Brain microvascular endothelial cell (primary cell): Measurements from ENCODE around the gene PLCG1.

Source experiments
- DNase-seq: peaks from one replicate; pipeline ENCODE4 v3.0.0-alpha.2; 2020
- H3K27ac ChIP-seq: fragments of 250-450 bp; sonication (Bioruptor Pico); 2 replicates; pipeline ENCODE4 v1.5.1; 2020; ENCODE audit warnings: mild to moderate bottlenecking, moderate library complexity
- H3K27me3 ChIP-seq: fragments of 250-450 bp; sonication (Bioruptor Pico); replicated peaks from 2 replicates; pipeline ENCODE4 v1.5.1; 2020; ENCODE audit warnings: mild to moderate bottlenecking
- H3K36me3 ChIP-seq: fragments of 250-450 bp; sonication (Bioruptor Pico); replicated peaks from 2 replicates; pipeline ENCODE4 v1.5.1; 2020; ENCODE audit warnings: mild to moderate bottlenecking
- H3K4me3 ChIP-seq: 2 replicates; pipeline ENCODE4 v1.5.1; 2011; ENCODE audit warnings: low read depth, mild to moderate bottlenecking, control low read depth, low read length, moderate library complexity
- CTCF ChIP-seq: IDR thresholded peaks from 2 replicates; pipeline ENCODE4 v1.5.1; 2011; ENCODE audit warnings: low read depth, mild to moderate bottlenecking, moderate library complexity, low read length, control low read depth, inconsistent platforms; ENCODE audit errors: missing control alignments
- in situ Hi-C: cut with HindIII; loops from 2 replicates; pipeline ENCODE4 v1.10.0; 2017; ENCODE audit warnings: low sequenced_read_pairs, low pct_ligation_motif_present

PLCG1 gene

GRCh38 chr20:41222703-41223102 lies 85.4 kb downstream of the PLCG1 start:
- Histone ChIP-seq H3K36me3 (no peaks in the 10 kb centered on the region), H3K27ac (no peak overlapping the region), H3K4me3 (no peak overlapping the region), H3K27me3 (no peaks in the 10 kb centered on the region)
- DNase-seq = no peak
- in situ Hi-C loops = no loop called here
- no peak for TF ChIP-seq CTCF

- DNase-seq = no peak
- TF ChIP-seq CTCF = no peak
- Histone ChIP-seq H3K4me3 (no peak overlapping the region), H3K36me3 (no peaks in the 10 kb centered on the region), H3K27me3 (no peaks in the 10 kb centered on the region), H3K27ac (no peak overlapping the region)
- in situ Hi-C loops = no loop called here
Measured at GRCh38 chr20:41223112-41223511, 85.8 kb downstream of the PLCG1 start.

- in situ Hi-C loops = no loop called here
- no peaks in the 10 kb centered on the region for H3K27me3 ChIP-seq
- no peaks in the 10 kb centered on the region for H3K36me3 ChIP-seq
- DNase-seq = no peak
- H3K27ac ChIP-seq = no peak overlapping the region
- TF ChIP-seq CTCF = no peak
- no peak overlapping the region for H3K4me3 ChIP-seq
Measured at GRCh38 chr20:41224281-41224680, 86.9 kb downstream of the PLCG1 start.

GRCh38 chr20:41225091-41225490 lies 87.7 kb downstream of the PLCG1 start:
- Histone ChIP-seq H3K27ac (no peak overlapping the region), H3K4me3 (no peak overlapping the region), H3K27me3 (no peaks in the 10 kb centered on the region), H3K36me3 (no peaks in the 10 kb centered on the region)
- in situ Hi-C loops = no loop called here
- DNase-seq = no peak
- no peak for TF ChIP-seq CTCF

- no peak for TF ChIP-seq CTCF
- Histone ChIP-seq H3K27me3 (no peaks in the 10 kb centered on the region), H3K36me3 (no peaks in the 10 kb centered on the region), H3K4me3 (no peak overlapping the region), H3K27ac (no peak overlapping the region)
- in situ Hi-C loops = no loop called here
- DNase-seq = no peak
Measured at GRCh38 chr20:41226426-41226825, 89.1 kb downstream of the PLCG1 start.
